HL-60/S4 treated with retinoic acid at 250 ng/mL for 4 days and 3 days (cell line): Measurements from ENCODE around the gene ADAM22.

ENCODE experiments used
- in situ Hi-C: fragments of 300-500 bp; cut with MboI; formaldehyde crosslinking; loops from 2 replicates; pipeline ENCODE4 v1.7.0; 2022; ENCODE audit warnings: low sequenced_read_pairs

Gene ADAM22

DNA sequence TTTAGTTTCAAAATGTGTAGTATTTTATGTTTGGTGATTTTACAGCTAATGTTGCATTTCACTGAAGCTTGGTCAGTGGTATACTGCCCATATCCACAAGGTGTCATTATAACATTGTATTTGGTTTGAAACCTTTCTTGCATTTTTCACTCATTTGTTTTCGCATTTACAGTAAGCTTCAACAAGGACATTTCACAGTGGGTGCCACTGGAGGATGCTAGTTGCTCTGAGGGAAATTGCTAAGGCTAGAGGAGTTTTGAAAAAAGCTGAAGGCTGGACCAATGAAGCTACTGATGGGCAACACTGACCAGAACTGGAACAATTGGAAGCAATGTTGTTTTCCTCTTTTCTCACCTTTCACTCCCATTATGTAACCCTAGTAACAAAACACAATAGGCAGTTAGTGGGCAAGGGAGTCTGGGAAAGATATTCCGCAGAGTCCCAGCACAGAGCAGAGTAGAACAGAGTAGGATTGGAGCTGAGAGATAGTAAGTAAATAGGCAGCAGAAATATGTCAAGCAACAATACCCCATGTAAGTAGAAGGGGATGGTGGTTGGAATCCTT is 309.4 kb downstream of the ADAM22 start:
- in situ Hi-C loops = no loop called here

DNA sequence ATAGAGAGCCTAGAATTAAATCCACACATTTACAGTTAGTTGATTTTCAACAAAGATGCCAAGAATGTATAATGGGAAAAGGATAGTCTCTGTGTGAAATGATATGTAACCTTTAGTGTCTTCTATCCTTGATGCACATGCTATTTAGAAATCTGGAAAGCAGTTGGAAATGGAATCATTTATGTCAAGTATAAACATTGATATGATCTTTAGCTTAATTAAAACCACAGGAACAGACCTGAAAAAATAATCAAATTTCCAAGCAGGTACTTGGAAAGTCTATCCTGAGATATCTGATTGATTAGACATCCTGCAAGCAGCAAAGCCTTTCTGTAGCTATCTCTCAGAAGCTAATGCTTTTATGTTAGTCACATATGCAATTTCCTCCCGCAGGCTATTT is 310.2 kb downstream of the ADAM22 start:
- in situ Hi-C loops = no loop called here
